Gastroesophageal sphincter (tissue), 3 donors: ENCODE measurements around the gene DEFB132.

Source experiments
- POLR2AphosphoS5 ChIP-seq: sonication (generic); formaldehyde crosslinking; IDR thresholded peaks from one replicate; pipeline ENCODE4 v1.6.1; 2017; ENCODE audit warnings: antibody characterized with exemption
- TF ChIP-seq, protein P1 (sequence below), 4 experiments: fragments of 200-600 bp in 2 of 4; fragments of 450-650 bp in 2 of 4; sonication (generic) in 1 of 4; IDR thresholded peaks; one replicate each; pipeline ENCODE4 v1.5.1; 2017 to 2019; ENCODE audit warnings: antibody characterized with exemption in 4 of 4, mild to moderate bottlenecking in 2 of 4, moderate library complexity in 2 of 4

DNA sequence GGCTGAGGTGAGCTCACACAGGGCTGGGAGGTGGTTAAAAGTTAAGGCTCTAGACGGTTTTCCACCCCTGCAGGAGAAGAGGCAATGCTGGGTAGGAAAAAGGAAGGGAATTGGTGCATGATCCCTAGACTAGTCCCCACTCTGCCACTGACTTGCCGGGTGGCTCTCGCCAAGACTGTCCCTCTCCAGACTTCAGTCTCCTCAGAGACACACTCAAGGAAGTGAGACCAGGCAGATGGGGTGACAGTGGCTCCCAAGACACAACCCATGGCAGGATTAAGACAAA, 19.9 kb downstream of the DEFB132 start:
- TF ChIP-seq, protein P1, sequence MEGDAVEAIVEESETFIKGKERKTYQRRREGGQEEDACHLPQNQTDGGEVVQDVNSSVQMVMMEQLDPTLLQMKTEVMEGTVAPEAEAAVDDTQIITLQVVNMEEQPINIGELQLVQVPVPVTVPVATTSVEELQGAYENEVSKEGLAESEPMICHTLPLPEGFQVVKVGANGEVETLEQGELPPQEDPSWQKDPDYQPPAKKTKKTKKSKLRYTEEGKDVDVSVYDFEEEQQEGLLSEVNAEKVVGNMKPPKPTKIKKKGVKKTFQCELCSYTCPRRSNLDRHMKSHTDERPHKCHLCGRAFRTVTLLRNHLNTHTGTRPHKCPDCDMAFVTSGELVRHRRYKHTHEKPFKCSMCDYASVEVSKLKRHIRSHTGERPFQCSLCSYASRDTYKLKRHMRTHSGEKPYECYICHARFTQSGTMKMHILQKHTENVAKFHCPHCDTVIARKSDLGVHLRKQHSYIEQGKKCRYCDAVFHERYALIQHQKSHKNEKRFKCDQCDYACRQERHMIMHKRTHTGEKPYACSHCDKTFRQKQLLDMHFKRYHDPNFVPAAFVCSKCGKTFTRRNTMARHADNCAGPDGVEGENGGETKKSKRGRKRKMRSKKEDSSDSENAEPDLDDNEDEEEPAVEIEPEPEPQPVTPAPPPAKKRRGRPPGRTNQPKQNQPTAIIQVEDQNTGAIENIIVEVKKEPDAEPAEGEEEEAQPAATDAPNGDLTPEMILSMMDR (IDR thresholded peaks at IDR 0.05), result no peak
- TF ChIP-seq POLR2AphosphoS5, result no peak
